Lung (tissue), 12 donors: ENCODE data around the gene EOGT. TPM values are rescaled to one million over a fixed set of nuclear protein-coding genes. Genes with fewer than 3 reads are reported as not detected.

Experiments used
- ATAC-seq: fragments of 200-7000 bp; cut with Tn5 transposase; one replicate; pipeline ENCODE4 v1.9.1; 2020; ENCODE audit warnings: moderate number of reproducible peaks; ENCODE audit not compliant: insufficient read depth, low FRiP score
- DNase-seq, 3 donors: peaks; one replicate each; pipeline ENCODE4 v3.0.0-alpha.2; 2013 to 2017
- H3K27ac ChIP-seq, 2 donors: one replicate each; pipeline ENCODE4 v1.5.1; 2013; ENCODE audit warnings: mild to moderate bottlenecking in 2 of 2, moderate library complexity in 2 of 2, control low read depth in 1 of 2, inconsistent platforms in 1 of 2, low read depth in 1 of 2, low read length in 1 of 2
- H3K27me3 ChIP-seq, 3 donors: one replicate each; pipeline ENCODE4 v1.5.1; 2013; ENCODE audit warnings: low read length in 2 of 3; ENCODE audit not compliant: control insufficient read depth in 3 of 3, insufficient read depth in 3 of 3
- H3K36me3 ChIP-seq, 4 donors: one replicate each; pipeline ENCODE4 v1.5.1; 2013; ENCODE audit warnings: low read length in 4 of 4, mild to moderate bottlenecking in 1 of 4, moderate library complexity in 1 of 4; ENCODE audit not compliant: control insufficient read depth in 4 of 4, insufficient read depth in 4 of 4
- H3K4me1 ChIP-seq, 5 donors: one replicate each; pipeline ENCODE4 v1.5.1; 2013; ENCODE audit warnings: low read length in 5 of 5, mild to moderate bottlenecking in 2 of 5, moderate library complexity in 1 of 5; ENCODE audit not compliant: control insufficient read depth in 5 of 5, insufficient read depth in 5 of 5
- H3K4me3 ChIP-seq: one replicate; pipeline ENCODE4 v1.5.1; 2013; ENCODE audit warnings: mild to moderate bottlenecking, control low read depth, moderate library complexity
- H3K9ac ChIP-seq, 2 donors: one replicate each; pipeline ENCODE4 v1.5.1; 2013; ENCODE audit warnings: low read length in 2 of 2, control low read depth in 1 of 2; ENCODE audit not compliant: insufficient read depth in 1 of 2
- H3K9me3 ChIP-seq, 4 donors: one replicate each; pipeline ENCODE4 v1.5.1; 2013; ENCODE audit warnings: low read length in 3 of 4, mild to moderate bottlenecking in 1 of 4, moderate library complexity in 1 of 4; ENCODE audit not compliant: control insufficient read depth in 4 of 4, insufficient read depth in 3 of 4
- CTCF ChIP-seq: IDR thresholded peaks from 2 replicates; pipeline ENCODE4 v1.5.1; 2012; ENCODE audit warnings: mild to moderate bottlenecking; ENCODE audit errors: control extremely low read depth, extremely low read depth
- whole genome bisulfite sequencing, 2 donors: extraction: QIAGEN DNeasy Blood & Tissue Kit; methylation state at CpG; one replicate each; pipeline ENCODE4 v1.1.7; 2013; 5-methylcytosine and 5-hydroxymethylcytosine counted together
- polyA plus RNA-seq, 2 donors: library from polyadenylated mRNA; stranded (reverse); fragments of 200-250 nt; gene quantifications; one replicate each; pipeline ENCODE4 v1.2.1, GENCODE V29; 2013
- total RNA-seq, 2 donors: library from RNA; depleted of rRNA in 1 of 2; stranded (reverse); fragments of >200 nt in 1 of 2; gene quantifications; one replicate each; pipeline ENCODE4 v1.2.1, GENCODE V29; 2014 to 2021
- donor health status: control.
- donor health status: control.
- donor health status: Bipolar disorder and iron deficiency.
- donor health status: healthy.
- donor health status: DM: yes; HTN: yes; CAD: no.

Gene EOGT
- total and polyA plus RNA-seq, 4 donors: 14.3 to 54.7 (median 35.0) TPM

GRCh38 chr3:69005071-69005790 is 8.3 kb downstream of the EOGT start:
- H3K27me3 ChIP-seq: no peaks in the 10 kb centered on the region
- peaks cover 0 to 58% (median 3%) of the 10 kb centered on the region in 5 donors for H3K4me1 ChIP-seq
- peaks cover 0 to 31% (median 17%) of the 10 kb centered on the region in 4 donors for H3K36me3 ChIP-seq
- H3K9ac ChIP-seq: peak overlapping the region in 1 of 2 donors; percentile 75
- peak in 1 of 3 donors; percentile 76 for DNase-seq
- 76 to 84% methylated on average over 6 of the region's 6 CpGs for WGBS, 2 donors
- no peaks in the 10 kb centered on the region for H3K9me3 ChIP-seq
- no peak overlapping the region for H3K27ac ChIP-seq
- no peak overlapping the region for H3K4me3 ChIP-seq
- no peak for TF ChIP-seq CTCF
- ATAC-seq: no peak

GRCh38 chr3:69004138-69004537 is 9.3 kb downstream of the EOGT start:
- no peaks in the 10 kb centered on the region for H3K27me3 ChIP-seq
- H3K4me1 ChIP-seq: peaks cover 0 to 48% (median 3%) of the 10 kb centered on the region in 5 donors
- no peak for TF ChIP-seq CTCF
- WGBS, 2 donors: 83 to 87% methylated on average over 9 of the region's 9 CpGs
- H3K4me3 ChIP-seq: no peak overlapping the region
- H3K36me3 ChIP-seq: peaks cover 0 to 35% (median 19%) of the 10 kb centered on the region in 4 donors
- no peaks in the 10 kb centered on the region for H3K9me3 ChIP-seq
- H3K9ac ChIP-seq: no peak overlapping the region
- no peak overlapping the region for H3K27ac ChIP-seq
- DNase-seq: peak; percentile 17 to 80 (median 77)
- ATAC-seq: no peak

- Histone ChIP-seq H3K9me3 (no peaks in the 10 kb centered on the region), H3K4me1 (peaks cover 0 to 11% (median under 1%) of the 10 kb centered on the region in 5 donors), H3K9ac (no peak overlapping the region), H3K36me3 (peaks cover 10 to 34% (median 26%) of the 10 kb centered on the region in 4 donors), H3K27me3 (no peaks in the 10 kb centered on the region), H3K27ac (peak overlapping the region in 1 of 2 donors; percentile 47), H3K4me3 (no peak overlapping the region)
- TF ChIP-seq CTCF: no peak
- ATAC-seq (no peak), DNase-seq (no peak)
- WGBS, 2 donors: 74 to 83% methylated on average over 1 of the region's 1 CpG
These were observed 13.9 kb downstream of the EOGT start for GRCh38 chr3:68999605-69000004.
